Sigmoid colon (tissue), 4 donors: Measurements from ENCODE around the gene SLC25A51.

ENCODE experiments used
- CTCF ChIP-seq, 4 experiments: fragments of 450-650 bp in 3 of 4; fragments of 200-600 bp in 1 of 4; IDR thresholded peaks; one replicate each; pipeline ENCODE4 v1.5.1; 2016 to 2019; ENCODE audit warnings: antibody characterized with exemption in 4 of 4, mild to moderate bottlenecking in 3 of 4, moderate library complexity in 2 of 4
- POLR2AphosphoS5 ChIP-seq, 4 donors: sonication (generic); formaldehyde crosslinking; IDR thresholded peaks; one replicate each; pipeline ENCODE4 v1.6.1; 2017; ENCODE audit warnings: antibody characterized with exemption in 4 of 4

- TF ChIP-seq POLR2AphosphoS5 (IDR thresholded peaks at IDR 0.05) (no peak), CTCF (IDR thresholded peaks at IDR 0.05) (no peak)
Measured at GRCh38 chr9:37873955-37874354, 30.0 kb downstream of the SLC25A51 start.
